HepG2 (cell line): ENCODE results near the gene NR2F1. TPM values are rescaled to one million over a fixed set of nuclear protein-coding genes. Genes with fewer than 3 reads are reported as not detected.

Source experiments
- ATAC-seq: fragments of 200-7000 bp; cut with Tn5 transposase; 3 replicates; pipeline ENCODE4 v1.9.1; 2020; ENCODE audit warnings: mild to moderate bottlenecking, moderate library complexity
- BruUV-seq: library from RNA; stranded (reverse); fragments of 400-500 nt; replicated peaks from 2 replicates; lab custom pipeline; 2021; lab: Mats Ljungman, UMichigan
- CTCF ChIA-PET: fragments of 300-600 bp; formaldehyde crosslinking; extraction: SDS; loops from one replicate; lab custom pipeline; 2021; ENCODE audit warnings: low total read pairs, inconsistent platforms, low intra/inter-chr PET ratio; lab: Yijun Ruan, JAX
- POLR2A ChIA-PET: fragments of 350-600 bp; sonication (Branson Sonifier 250); formaldehyde crosslinking; loops from one replicate; lab custom pipeline; 2020; ENCODE audit warnings: antibody characterized with exemption, inconsistent platforms; lab: Yijun Ruan, JAX
- DNase-seq: peaks from one replicate; pipeline ENCODE4 v3.0.0-alpha.2; 2015; ENCODE audit warnings: low spot score
- FAIRE-seq: peaks from 3 replicates; lab custom pipeline; 2011; peaks lifted over from hg19 to GRCh38; lab: Jason Lieb, UNC
- H2AFZ ChIP-seq: one replicate; pipeline ENCODE4 v1.6.1; 2011; ENCODE audit warnings: low read length, inconsistent platforms
- H3K27ac ChIP-seq: fragments of 300-600 bp; 3 replicates; pipeline ENCODE4 v1.8.0; 2011; ENCODE audit warnings: mixed run types, mild to moderate bottlenecking, mixed read lengths, low read length, inconsistent platforms; ENCODE audit not compliant: insufficient read depth; ENCODE audit errors: extremely low read length
- H3K27me3 ChIP-seq, 2 experiments: fragments of 200-600 bp in 1 of 2; 2 replicates in 1 of 2; 3 replicates in 1 of 2; pipeline versions ENCODE4 v1.6.0 to v1.8.0; 2011; ENCODE audit warnings: low read length in 2 of 2, mild to moderate bottlenecking in 2 of 2, moderate library complexity in 2 of 2, inconsistent platforms in 1 of 2; ENCODE audit not compliant: insufficient read depth in 2 of 2, control insufficient read depth in 1 of 2
- H3K36me3 ChIP-seq, 2 experiments: fragments of 200-600 bp in 1 of 2; replicated peaks in 1 of 2; 2 replicates in 1 of 2; 3 replicates in 1 of 2; pipeline versions ENCODE4 v1.5.1 to v1.8.0; 2011; ENCODE audit warnings: low read length in 2 of 2, inconsistent platforms in 1 of 2; ENCODE audit not compliant: insufficient read depth in 2 of 2, control insufficient read depth in 1 of 2
- H3K4me1 ChIP-seq: 2 replicates; pipeline ENCODE4 v1.5.1; 2012; ENCODE audit warnings: low read length, inconsistent platforms; ENCODE audit not compliant: insufficient read depth
- H3K4me2 ChIP-seq: 2 replicates; pipeline ENCODE4 v1.6.0; 2011; ENCODE audit warnings: low read depth, low read length, inconsistent platforms
- H3K4me3 ChIP-seq, 3 experiments: fragments of 200-600 bp in 1 of 3; sonication (generic), shearing (Covaris generic) in 1 of 3; replicated peaks in 1 of 3; 2 replicates each; pipeline ENCODE4 v1.5.1; 2011 to 2016; ENCODE audit warnings: low read length in 3 of 3, inconsistent platforms in 2 of 3, low read depth in 2 of 3, mild to moderate bottlenecking in 2 of 3, control low read depth in 1 of 3, mixed read lengths in 1 of 3; ENCODE audit not compliant: insufficient read depth in 1 of 3
- H3K79me2 ChIP-seq: one replicate; pipeline ENCODE4 v1.6.1; 2011; ENCODE audit warnings: low read length, inconsistent platforms; ENCODE audit not compliant: insufficient read depth
- H3K9ac ChIP-seq: 2 replicates; pipeline ENCODE4 v1.6.0; 2011; ENCODE audit warnings: mild to moderate bottlenecking, low read depth, low read length, inconsistent platforms; ENCODE audit not compliant: insufficient read depth
- H3K9me3 ChIP-seq: 2 replicates; pipeline ENCODE4 v1.5.1; 2012; ENCODE audit warnings: mild to moderate bottlenecking, low read length
- H4K20me1 ChIP-seq: 2 replicates; pipeline ENCODE4 v1.6.0; 2011; ENCODE audit warnings: inconsistent platforms, mild to moderate bottlenecking, low read length, moderate library complexity; ENCODE audit not compliant: insufficient read depth
- CCDC6 ChIP-seq: sonication (generic); formaldehyde crosslinking; IDR thresholded peaks from 2 replicates; pipeline ENCODE4 v1.8.1; 2022; ENCODE audit warnings: mild to moderate bottlenecking, missing genetic modification reagents, moderate library complexity
- CEBPZ ChIP-seq: IDR thresholded peaks from 2 replicates; pipeline ENCODE4 v1.6.1; 2012; ENCODE audit warnings: low read length, improper control_type of control experiment
- DNMT3B ChIP-seq: conservative IDR thresholded peaks from 2 replicates; pipeline ENCODE4 v1.6.1; 2016; ENCODE audit warnings: missing biosample characterization, control low read depth
- ELF4 ChIP-seq: sonication (generic); formaldehyde crosslinking; IDR thresholded peaks from 2 replicates; pipeline ENCODE4 v1.5.0; 2020; ENCODE audit warnings: missing genetic modification reagents, mild to moderate bottlenecking, moderate library complexity, borderline replicate concordance
- GPN1 ChIP-seq: sonication (generic); formaldehyde crosslinking; IDR thresholded peaks from 2 replicates; pipeline ENCODE4 v1.5.1; 2020; ENCODE audit warnings: missing genetic modification reagents, borderline replicate concordance
- HDAC6 ChIP-seq: fragments of 200-600 bp; sonication (generic); IDR thresholded peaks from 2 replicates; pipeline ENCODE4 v1.7.0; 2017; ENCODE audit warnings: mild to moderate bottlenecking, antibody characterized with exemption, low read length, low read depth
- MTF1 ChIP-seq: sonication (generic); formaldehyde crosslinking; IDR thresholded peaks from 2 replicates; pipeline ENCODE4 v1.5.0; 2020; ENCODE audit warnings: missing genetic modification reagents
- NFATC3 ChIP-seq: sonication (generic); formaldehyde crosslinking; IDR thresholded peaks from 2 replicates; pipeline ENCODE4 v1.5.1; 2020; ENCODE audit warnings: mild to moderate bottlenecking, missing genetic modification reagents
- RAD51 ChIP-seq: fragments of 450-650 bp; IDR thresholded peaks from 2 replicates; pipeline ENCODE4 v1.6.1; 2016; ENCODE audit warnings: borderline replicate concordance
- RCOR2 ChIP-seq: IDR thresholded peaks from 2 replicates; pipeline ENCODE4 v1.6.1; 2016; ENCODE audit warnings: missing biosample characterization, missing genetic modification reagents
- SP2 ChIP-seq: sonication (generic); formaldehyde crosslinking; IDR thresholded peaks from 2 replicates; pipeline ENCODE4 v1.5.1; 2020; ENCODE audit warnings: mild to moderate bottlenecking, missing genetic modification reagents
- ZNF138 ChIP-seq: sonication (generic); formaldehyde crosslinking; IDR thresholded peaks from 2 replicates; pipeline ENCODE4 v1.5.0; 2020; ENCODE audit warnings: mild to moderate bottlenecking, low read depth, missing genetic modification reagents
- ZNF556 ChIP-seq: sonication (generic); formaldehyde crosslinking; IDR thresholded peaks from 2 replicates; pipeline ENCODE4 v1.4.0; 2020; ENCODE audit warnings: mild to moderate bottlenecking, missing genetic modification reagents, borderline replicate concordance
- ZNF713 ChIP-seq: sonication (generic); formaldehyde crosslinking; IDR thresholded peaks from 2 replicates; pipeline ENCODE4 v1.4.0; 2020; ENCODE audit warnings: mild to moderate bottlenecking, missing genetic modification reagents
- ZNF724P ChIP-seq: sonication (generic); formaldehyde crosslinking; IDR thresholded peaks from 2 replicates; pipeline ENCODE4 v1.8.0; 2022; ENCODE audit warnings: missing genetic modification reagents, borderline replicate concordance
- ZNF777 ChIP-seq: sonication (generic); formaldehyde crosslinking; IDR thresholded peaks from 2 replicates; pipeline ENCODE4 v1.4.0; 2020; ENCODE audit warnings: missing genetic modification reagents
- WGBS: methylation state at CpG from one replicate; pipeline ENCODE4 v1.1.6; 2017; ENCODE audit warnings: low lambda C conversion rate; 5-methylcytosine and 5-hydroxymethylcytosine counted together
- in situ Hi-C: cut with HindIII; loops from 2 replicates; pipeline ENCODE4 v1.10.0; 2017; ENCODE audit warnings: low pct_unique_long_range_greater_than_20kb; ENCODE audit not compliant: extremely low pct_ligation_motif_present
- intact Hi-C: fragments of 100-400 bp; cut with micrococcal nuclease; formaldehyde crosslinking; loops from one replicate; pipeline ENCODE4 v1.10.0; 2022; ENCODE audit not compliant: unreplicated experiment
- polyA plus RNA-seq, 8 experiments: library from polyadenylated mRNA; depleted of rRNA in 3 of 8; stranded (reverse) in 7 of 8; unstranded in 1 of 8; fragments of >200 nt; fragmentation: Illumina TruSeq in 4 of 8; extraction: Trizol in 4 of 8; gene quantifications; 2 replicates each; pipeline versions ENCODE4 v1.2.1 to v1.2.3, GENCODE V29; 2011 to 2016; ENCODE audit warnings: low read depth in 4 of 8, missing spikeins in 1 of 8, mixed read lengths in 1 of 8; ENCODE audit not compliant: insufficient read depth in 1 of 8
- total RNA-seq, 5 experiments: library from RNA; depleted of rRNA; stranded (reverse); fragments of >200 nt; fragmentation: Illumina TruSeq; extraction: Trizol; gene quantifications; 2 replicates each; pipeline ENCODE4 v1.2.3, GENCODE V29; 2016; ENCODE audit warnings: low read depth in 1 of 5

The NR2F1 gene
- total and polyA plus RNA-seq, 2 of the 13 experiments (the other 11 are each of a cell fraction or from before 2014, with no cell fraction given), result 17.1 to 59.7 TPM

GRCh38 chr5:93623153-93623552 lies 40.1 kb downstream of the NR2F1 start:
- peaks cover 6% of the 10 kb centered on the region for H3K4me1 ChIP-seq
- 66% methylated on average over 4 of the region's 4 CpGs for WGBS
- no peak overlapping the region for H3K4me2 ChIP-seq
- H3K9ac ChIP-seq, result no peak overlapping the region
- ChIA-PET CTCF (no interaction called here), POLR2A (interaction anchor here (0.7 kb wide), 1 partner anchor 147 kb away, joined by 3 read pairs; no protein-coding TSS in a partner anchor)
- no peak for TF ChIP-seq MTF1 (CRISPR knock-in tag)
- no peak for TF ChIP-seq HDAC6
- TF ChIP-seq ZNF777, result no peak
- TF ChIP-seq ZNF724P (CRISPR knock-in tag), result no peak
- no peak for TF ChIP-seq DNMT3B (CRISPR knock-in tag)
- H3K27ac ChIP-seq, result no peak overlapping the region
- no peaks in the 10 kb centered on the region for H3K27me3 ChIP-seq
- no peak for DNase-seq
- no peak overlapping the region for H3K4me3 ChIP-seq
- H3K36me3 ChIP-seq, result no peaks in the 10 kb centered on the region
- no peak for ATAC-seq
- H3K9me3 ChIP-seq, result no peaks in the 10 kb centered on the region
- no peaks in the 10 kb centered on the region for H4K20me1 ChIP-seq
- H3K79me2 ChIP-seq, result no peaks in the 10 kb centered on the region
- in situ Hi-C loops, result no loop called here
- BruUV-seq, result no TSS peak
- no peak for FAIRE-seq
- intact Hi-C loops, result loop anchor here (5.0 kb wide), 2 partner anchors 94 to 174 kb away; no protein-coding TSS in a partner anchor
- H2AFZ ChIP-seq, result no peak overlapping the region

GRCh38 chr5:93626801-93627200 lies 43.8 kb downstream of the NR2F1 start:
- ChIA-PET POLR2A (no interaction called here), CTCF (no interaction called here)
- no peaks in the 10 kb centered on the region for H4K20me1 ChIP-seq
- FAIRE-seq (no peak), DNase-seq (no peak), ATAC-seq (no peak)
- H3K36me3 ChIP-seq, result no peaks in the 10 kb centered on the region
- TF ChIP-seq RCOR2 (CRISPR knock-in tag), result no peak
- TF ChIP-seq ZNF713 (CRISPR knock-in tag), result no peak
- no peak for TF ChIP-seq CEBPZ
- TF ChIP-seq ZNF138 (CRISPR knock-in tag), result no peak
- no peak for TF ChIP-seq CCDC6 (CRISPR knock-in tag)
- TF ChIP-seq ZNF556 (CRISPR knock-in tag), result no peak
- no peak for TF ChIP-seq NFATC3 (CRISPR knock-in tag)
- no peak for TF ChIP-seq GPN1 (CRISPR knock-in tag)
- TF ChIP-seq SP2, result no peak
- TF ChIP-seq RAD51, result no peak
- TF ChIP-seq ELF4 (CRISPR knock-in tag), result no peak
- no peak overlapping the region for H3K4me2 ChIP-seq
- BruUV-seq, result no TSS peak
- no peak overlapping the region for H3K27ac ChIP-seq
- no peaks in the 10 kb centered on the region for H3K4me1 ChIP-seq
- intact Hi-C loops, result no loop called here
- no peaks in the 10 kb centered on the region for H3K27me3 ChIP-seq
- no peak overlapping the region for H2AFZ ChIP-seq
- in situ Hi-C loops, result no loop called here
- no peak overlapping the region for H3K4me3 ChIP-seq
- no peaks in the 10 kb centered on the region for H3K79me2 ChIP-seq
- no peaks in the 10 kb centered on the region for H3K9me3 ChIP-seq
- no peak overlapping the region for H3K9ac ChIP-seq
